GM08714 (cell line): ENCODE results near the gene IQSEC3.
"Not testable (repeated sequence)": the region's sequence is repeated elsewhere in the genome, so short reads cannot be mapped to it uniquely, and the experiment has no call there.

Experiments
- H3K4me3 ChIP-seq: fragments of 200-500 bp; sonication (Bioruptor generic); 2 replicates; pipeline ENCODE4 v1.5.1; 2014; ENCODE audit warnings: mild to moderate bottlenecking, low read length, inconsistent platforms
- ZNF274 ChIP-seq: IDR thresholded peaks from 2 replicates; pipeline ENCODE4 v1.6.1; 2012; ENCODE audit warnings: mild to moderate bottlenecking, low read depth, low read length

Gene IQSEC3

GRCh38 chr12:177980-178828 lies 111.6 kb downstream of the IQSEC3 start:
- TF ChIP-seq ZNF274: no peak
- H3K4me3 ChIP-seq: no peak overlapping the region

- TF ChIP-seq ZNF274: no peak
- no peak overlapping the region for H3K4me3 ChIP-seq
Observed at GRCh38 chr12:178829-179109, 112.2 kb downstream of the IQSEC3 start.

- H3K4me3 ChIP-seq: no peak overlapping the region
- no peak for TF ChIP-seq ZNF274
Observed at GRCh38 chr12:179131-179884, 112.7 kb downstream of the IQSEC3 start.

GRCh38 chr12:179885-180284 lies 113.3 kb downstream of the IQSEC3 start:
- no peak for TF ChIP-seq ZNF274
- H3K4me3 ChIP-seq: no peak overlapping the region

- TF ChIP-seq ZNF274: no peak
- H3K4me3 ChIP-seq: no peak overlapping the region
Observed at GRCh38 chr12:180445-180844, 113.9 kb downstream of the IQSEC3 start.

- H3K4me3 ChIP-seq: no peak overlapping the region
- TF ChIP-seq ZNF274: no peak
Observed at GRCh38 chr12:181921-182320, 115.4 kb downstream of the IQSEC3 start.

GRCh38 chr12:182381-182892 lies 115.9 kb downstream of the IQSEC3 start:
- H3K4me3 ChIP-seq: no peak overlapping the region
- no peak for TF ChIP-seq ZNF274

- H3K4me3 ChIP-seq: no peak overlapping the region
- no peak for TF ChIP-seq ZNF274
Observed at GRCh38 chr12:184811-185575, 118.4 kb downstream of the IQSEC3 start.

- TF ChIP-seq ZNF274: no peak
- no peak overlapping the region for H3K4me3 ChIP-seq
Observed at GRCh38 chr12:185576-185955, 119.0 kb downstream of the IQSEC3 start.

GRCh38 chr12:186006-186625 lies 119.5 kb downstream of the IQSEC3 start:
- no peak overlapping the region for H3K4me3 ChIP-seq
- TF ChIP-seq ZNF274: no peak

GRCh38 chr12:187986-188909 lies 121.7 kb downstream of the IQSEC3 start:
- not testable (repeated sequence) for H3K4me3 ChIP-seq

- H3K4me3 ChIP-seq: peak overlapping the region; percentile 32; the same call in 1 of the 2 replicates
Observed at GRCh38 chr12:188910-189621, 122.5 kb downstream of the IQSEC3 start.

GRCh38 chr12:189622-189962 lies 123.0 kb downstream of the IQSEC3 start:
- TF ChIP-seq ZNF274: no peak

More at GRCh38 chr12:188910-189621, 122.5 kb downstream of the IQSEC3 start:
- TF ChIP-seq ZNF274: no peak

More at GRCh38 chr12:189622-189962, 123.0 kb downstream of the IQSEC3 start:
- no peak overlapping the region for H3K4me3 ChIP-seq
